WTC11 (cell line): ENCODE data around the gene CPNE8. TPM values are rescaled to one million over a fixed set of nuclear protein-coding genes. Genes with fewer than 3 reads are reported as not detected.
A peak's percentile ranks its signal among the peaks of the same experiment; 100 is the strongest.

Experiments
- ARID4B ChIP-seq: sonication (generic); formaldehyde crosslinking; IDR thresholded peaks from 2 replicates; pipeline ENCODE4 v1.8.0; 2023; ENCODE audit warnings: missing genetic modification reagents, mild to moderate bottlenecking, borderline replicate concordance
- ATF1 ChIP-seq: sonication (generic); formaldehyde crosslinking; IDR thresholded peaks from 2 replicates; pipeline ENCODE4 v1.8.1; 2023; ENCODE audit warnings: mild to moderate bottlenecking, moderate library complexity, missing genetic modification reagents
- ATF3 ChIP-seq: sonication (generic); formaldehyde crosslinking; conservative IDR thresholded peaks from 2 replicates; pipeline ENCODE4 v1.8.1; 2022; ENCODE audit warnings: mild to moderate bottlenecking, missing genetic modification reagents
- CDX4 ChIP-seq: fragments of 250-450 bp; sonication (Bioruptor Pico); IDR thresholded peaks from 2 replicates; pipeline ENCODE4 v1.9.0; 2021; ENCODE audit warnings: moderate library complexity, mild to moderate bottlenecking, inconsistent platforms, borderline replicate concordance
- CREM ChIP-seq: sonication (generic); formaldehyde crosslinking; IDR thresholded peaks from 2 replicates; pipeline ENCODE4 v1.8.1; 2022; ENCODE audit warnings: mild to moderate bottlenecking, missing genetic modification reagents, moderate library complexity
- E2F4 ChIP-seq: sonication (generic); formaldehyde crosslinking; IDR thresholded peaks from 2 replicates; pipeline ENCODE4 v1.8.1; 2022; ENCODE audit warnings: low read depth, mild to moderate bottlenecking, moderate library complexity, missing genetic modification reagents, borderline replicate concordance
- ELF4 ChIP-seq: sonication (generic); formaldehyde crosslinking; IDR thresholded peaks from 2 replicates; pipeline ENCODE4 v1.8.1; 2022; ENCODE audit warnings: low read depth, mild to moderate bottlenecking, moderate library complexity, missing genetic modification reagents
- EMX1 ChIP-seq: fragments of 250-450 bp; sonication (Bioruptor Pico); IDR thresholded peaks from 2 replicates; pipeline ENCODE4 v1.8.0; 2021; ENCODE audit warnings: mild to moderate bottlenecking
- ERG ChIP-seq: fragments of 250-450 bp; sonication (Bioruptor Pico); IDR thresholded peaks from 2 replicates; pipeline ENCODE4 v1.8.0; 2021; ENCODE audit warnings: mild to moderate bottlenecking
- FOXP1 ChIP-seq: sonication (generic); formaldehyde crosslinking; IDR thresholded peaks from 2 replicates; pipeline ENCODE4 v1.8.0; 2022; ENCODE audit warnings: missing genetic modification reagents, mild to moderate bottlenecking, moderate library complexity, borderline replicate concordance
- GABPB1 ChIP-seq: sonication (generic); formaldehyde crosslinking; IDR thresholded peaks from 2 replicates; pipeline ENCODE4 v1.8.1; 2023; ENCODE audit warnings: mild to moderate bottlenecking, missing genetic modification reagents
- HMGA2 ChIP-seq: fragments of 250-450 bp; sonication (Bioruptor Pico); IDR thresholded peaks from 2 replicates; pipeline ENCODE4 v1.4.0; 2021; ENCODE audit warnings: mild to moderate bottlenecking, moderate library complexity
- HMGXB4 ChIP-seq: sonication (generic); formaldehyde crosslinking; IDR thresholded peaks from 2 replicates; pipeline ENCODE4 v1.8.1; 2023; ENCODE audit warnings: mild to moderate bottlenecking, moderate library complexity, missing genetic modification reagents
- IRF1 ChIP-seq: sonication (generic); formaldehyde crosslinking; IDR thresholded peaks from 2 replicates; pipeline ENCODE4 v1.8.0; 2023; ENCODE audit warnings: missing genetic modification reagents
- KAT7 ChIP-seq: sonication (generic); formaldehyde crosslinking; IDR thresholded peaks from 2 replicates; pipeline ENCODE4 v1.8.1; 2023; ENCODE audit warnings: missing genetic modification reagents, mild to moderate bottlenecking, borderline replicate concordance
- MAX ChIP-seq: sonication (generic); formaldehyde crosslinking; IDR thresholded peaks from 2 replicates; pipeline ENCODE4 v1.8.0; 2022; ENCODE audit warnings: mild to moderate bottlenecking, missing genetic modification reagents
- NFYB ChIP-seq: sonication (generic); formaldehyde crosslinking; conservative IDR thresholded peaks from 2 replicates; pipeline ENCODE4 v1.8.0; 2022; ENCODE audit warnings: low read depth, missing genetic modification reagents
- TP53 ChIP-seq: sonication (generic); formaldehyde crosslinking; IDR thresholded peaks from 2 replicates; pipeline ENCODE4 v1.8.1; 2023; ENCODE audit warnings: mild to moderate bottlenecking, missing genetic modification reagents
- ZNF219 ChIP-seq: sonication (generic); formaldehyde crosslinking; IDR thresholded peaks from 2 replicates; pipeline ENCODE4 v1.8.0; 2023; ENCODE audit warnings: missing genetic modification reagents, mild to moderate bottlenecking, borderline replicate concordance
- ZNF396 ChIP-seq: fragments of 250-450 bp; sonication (Bioruptor Pico); IDR thresholded peaks from 2 replicates; pipeline ENCODE4 v1.8.0; 2021; ENCODE audit warnings: mild to moderate bottlenecking, moderate library complexity, borderline replicate concordance
- ZNF423 ChIP-seq: fragments of 250-450 bp; sonication (Bioruptor Pico); IDR thresholded peaks from 2 replicates; pipeline ENCODE4 v2.1.2; 2022; ENCODE audit warnings: mild to moderate bottlenecking, moderate library complexity
- total RNA-seq: library from RNA; stranded (reverse); gene quantifications from 3 replicates; pipeline ENCODE4 v1.2.3, GENCODE V29; 2021

Gene CPNE8
- total RNA-seq, 1 experiment from 2014 or later, result 8.3 TPM

GRCh38 chr12:38906482-38907200, 1.2 kb upstream of the CPNE8 start (continued):
- no peak for TF ChIP-seq ATF3
- no peak for TF ChIP-seq ATF1
- no peak for TF ChIP-seq ZNF396
- peak; percentile 36; the same call in 1 of the 2 replicates for TF ChIP-seq FOXP1 (CRISPR knock-in tag)
- TF ChIP-seq EMX1 (CRISPR knock-in tag), result no peak
- peak; percentile 93 for TF ChIP-seq HMGXB4 (CRISPR knock-in tag)
- no peak for TF ChIP-seq CDX4 (CRISPR knock-in tag)
- TF ChIP-seq MAX, result peak; percentile 57; the same call in 1 of the 2 replicates
- no peak for TF ChIP-seq IRF1 (CRISPR knock-in tag)
- no peak for TF ChIP-seq KAT7 (CRISPR knock-in tag)
- 0 out of 2 replicates have a peak, but pooled peaks have one; percentile 44 for TF ChIP-seq GABPB1 (CRISPR knock-in tag)
- TF ChIP-seq E2F4 (CRISPR knock-in tag), result no peak
- TF ChIP-seq ARID4B (CRISPR knock-in tag), result no peak
- TF ChIP-seq ELF4 (CRISPR knock-in tag), result no peak
- TF ChIP-seq TP53 (CRISPR knock-in tag), result no peak
- TF ChIP-seq ZNF219 (CRISPR knock-in tag), result no peak
- 0 out of 2 replicates have a peak, but pooled peaks have one; percentile 30 for TF ChIP-seq ZNF423 (CRISPR knock-in tag)
- TF ChIP-seq NFYB, result no peak
- 0 out of 2 replicates have a peak, but pooled peaks have one; percentile 47 for TF ChIP-seq ERG (CRISPR knock-in tag)
- no peak for TF ChIP-seq CREM (CRISPR knock-in tag)
- no peak for TF ChIP-seq HMGA2 (CRISPR knock-in tag)
- TF ChIP-seq, all 79 proteins: peak for 11
